Body of pancreas (tissue), 4 donors: ENCODE measurements around the gene SEC22A.

ENCODE experiments used
- POLR2A ChIP-seq, 3 donors: fragments of 450-650 bp; IDR thresholded peaks; one replicate each; pipeline ENCODE4 v1.6.1; 2016; ENCODE audit warnings: antibody characterized with exemption in 3 of 3, mild to moderate bottlenecking in 2 of 3
- TF ChIP-seq, protein P1 (sequence below), 7 experiments: fragments of 450-650 bp in 4 of 7; fragments of 200-600 bp in 3 of 7; sonication (generic) in 3 of 7; IDR thresholded peaks; one replicate each; pipeline ENCODE4 v1.5.1; 2016 to 2019; ENCODE audit warnings: antibody characterized with exemption in 7 of 7

DNA sequence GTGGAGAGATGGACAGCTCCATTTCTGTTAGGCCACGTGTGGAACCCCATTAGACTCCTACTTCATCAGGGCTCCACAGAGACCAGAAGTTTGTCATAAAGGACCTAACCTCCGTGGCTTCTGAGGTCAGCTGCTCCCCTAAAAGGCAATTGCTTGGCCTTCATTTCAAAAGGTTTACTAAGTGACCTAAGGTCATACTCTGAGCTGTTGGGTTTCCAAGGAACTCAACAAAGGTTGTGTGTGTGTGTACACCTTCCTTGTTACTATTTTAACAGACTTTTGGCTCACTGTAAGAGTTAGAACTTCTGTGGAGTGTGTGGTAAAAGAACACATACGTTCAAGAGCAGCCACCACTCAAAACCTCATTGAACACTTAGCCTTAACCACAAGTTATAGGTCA, 73.9 kb downstream of the SEC22A start:
- TF ChIP-seq, protein P1, sequence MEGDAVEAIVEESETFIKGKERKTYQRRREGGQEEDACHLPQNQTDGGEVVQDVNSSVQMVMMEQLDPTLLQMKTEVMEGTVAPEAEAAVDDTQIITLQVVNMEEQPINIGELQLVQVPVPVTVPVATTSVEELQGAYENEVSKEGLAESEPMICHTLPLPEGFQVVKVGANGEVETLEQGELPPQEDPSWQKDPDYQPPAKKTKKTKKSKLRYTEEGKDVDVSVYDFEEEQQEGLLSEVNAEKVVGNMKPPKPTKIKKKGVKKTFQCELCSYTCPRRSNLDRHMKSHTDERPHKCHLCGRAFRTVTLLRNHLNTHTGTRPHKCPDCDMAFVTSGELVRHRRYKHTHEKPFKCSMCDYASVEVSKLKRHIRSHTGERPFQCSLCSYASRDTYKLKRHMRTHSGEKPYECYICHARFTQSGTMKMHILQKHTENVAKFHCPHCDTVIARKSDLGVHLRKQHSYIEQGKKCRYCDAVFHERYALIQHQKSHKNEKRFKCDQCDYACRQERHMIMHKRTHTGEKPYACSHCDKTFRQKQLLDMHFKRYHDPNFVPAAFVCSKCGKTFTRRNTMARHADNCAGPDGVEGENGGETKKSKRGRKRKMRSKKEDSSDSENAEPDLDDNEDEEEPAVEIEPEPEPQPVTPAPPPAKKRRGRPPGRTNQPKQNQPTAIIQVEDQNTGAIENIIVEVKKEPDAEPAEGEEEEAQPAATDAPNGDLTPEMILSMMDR (IDR thresholded peaks at IDR 0.05): no peak
- no peak for TF ChIP-seq POLR2A (IDR thresholded peaks at IDR 0.05)
